Tibial nerve (tissue), 4 donors: ENCODE measurements around the gene SLC6A2. TPM values are rescaled to one million over a fixed set of nuclear protein-coding genes. Genes with fewer than 3 reads are reported as not detected.

Experiments
- DNase-seq, 2 donors: peaks; one replicate each; pipeline ENCODE4 v3.0.0-alpha.2; 2019; ENCODE audit warnings: low spot score in 2 of 2
- H3K27ac ChIP-seq, 4 donors: fragments of 200-600 bp; sonication (generic) in 3 of 4; one replicate each; pipeline ENCODE4 v1.5.1; 2017 to 2019; ENCODE audit warnings: mild to moderate bottlenecking in 1 of 4
- H3K27me3 ChIP-seq, 2 donors: fragments of 200-600 bp; sonication (generic) in 1 of 2; one replicate each; pipeline versions ENCODE4 v1.5.1 to v1.6.0; 2017 to 2019
- H3K36me3 ChIP-seq, 3 donors: fragments of 200-600 bp; sonication (generic); one replicate each; pipeline ENCODE4 v1.5.1; 2018 to 2019
- H3K4me1 ChIP-seq, 4 donors: fragments of 200-600 bp; sonication (generic) in 3 of 4; one replicate each; pipeline ENCODE4 v1.5.1; 2017 to 2019
- H3K4me3 ChIP-seq, 4 donors: fragments of 200-600 bp; sonication (generic) in 3 of 4; one replicate each; pipeline ENCODE4 v1.5.1; 2017 to 2019; ENCODE audit warnings: mild to moderate bottlenecking in 1 of 4, moderate library complexity in 1 of 4
- H3K9me3 ChIP-seq, 4 donors: fragments of 200-600 bp; sonication (generic) in 3 of 4; one replicate each; pipeline ENCODE4 v1.5.1; 2017 to 2019
- EP300 ChIP-seq, 2 donors: sonication (generic); formaldehyde crosslinking; IDR thresholded peaks; one replicate each; pipeline ENCODE4 v1.6.1; 2017; ENCODE audit warnings: antibody characterized with exemption in 2 of 2, mild to moderate bottlenecking in 1 of 2
- POLR2A ChIP-seq, 2 donors: fragments of 450-650 bp; IDR thresholded peaks; one replicate each; pipeline ENCODE4 v1.6.1; 2017; ENCODE audit warnings: antibody characterized with exemption in 2 of 2, mild to moderate bottlenecking in 2 of 2, moderate library complexity in 2 of 2
- WGBS, 2 donors: methylation state at CpG; one replicate each; pipeline ENCODE4 v1.1.5; 2018; 5-methylcytosine and 5-hydroxymethylcytosine counted together
- total RNA-seq, 4 donors: library from RNA; depleted of rRNA; stranded (reverse); fragments of >200 nt; gene quantifications; one replicate each; pipeline ENCODE4 v1.1.0, GENCODE V29; 2016
- TF ChIP-seq, protein P1 (sequence below), 5 experiments: fragments of 200-600 bp in 3 of 5; fragments of 450-650 bp in 2 of 5; sonication (generic) in 3 of 5; IDR thresholded peaks; one replicate each; pipeline ENCODE4 v1.5.1; 2016 to 2019; ENCODE audit warnings: antibody characterized with exemption in 5 of 5, mild to moderate bottlenecking in 3 of 5, moderate library complexity in 2 of 5

Gene SLC6A2
- total RNA-seq, 4 donors from 2014 or later: 0.22 to 0.59 (median 0.30) TPM; not detected in 1

DNA sequence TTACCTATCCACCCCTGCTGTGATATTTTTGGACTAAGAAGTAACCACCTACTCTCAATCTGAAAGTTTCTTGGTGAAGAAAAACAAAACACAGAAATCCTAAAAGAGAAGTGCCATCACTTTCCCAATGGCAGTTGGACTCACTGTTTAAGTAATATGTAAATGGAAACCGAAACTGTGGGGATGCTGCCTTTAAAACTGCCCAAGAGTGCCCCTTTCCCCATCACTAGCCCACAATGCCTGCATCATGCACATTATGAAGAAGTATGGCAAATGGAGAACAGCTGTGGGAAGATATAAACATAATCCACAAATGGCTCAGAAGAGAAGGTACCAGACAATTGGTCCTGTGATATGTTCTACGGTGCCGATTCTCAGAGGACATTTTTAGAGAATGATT is 33.5 kb upstream of the SLC6A2 start:
- H3K9me3 ChIP-seq: peaks cover 0 to under 1% (median 0%) of the 10 kb centered on the region in 4 donors
- no peaks in the 10 kb centered on the region for H3K27me3 ChIP-seq
- no peak for DNase-seq
- no peaks in the 10 kb centered on the region for H3K36me3 ChIP-seq
- WGBS, 2 donors: 72 to 79% methylated on average over 3 of the region's 3 CpGs
- no peak overlapping the region for H3K27ac ChIP-seq
- H3K4me3 ChIP-seq: no peak overlapping the region
- TF ChIP-seq, protein P1, sequence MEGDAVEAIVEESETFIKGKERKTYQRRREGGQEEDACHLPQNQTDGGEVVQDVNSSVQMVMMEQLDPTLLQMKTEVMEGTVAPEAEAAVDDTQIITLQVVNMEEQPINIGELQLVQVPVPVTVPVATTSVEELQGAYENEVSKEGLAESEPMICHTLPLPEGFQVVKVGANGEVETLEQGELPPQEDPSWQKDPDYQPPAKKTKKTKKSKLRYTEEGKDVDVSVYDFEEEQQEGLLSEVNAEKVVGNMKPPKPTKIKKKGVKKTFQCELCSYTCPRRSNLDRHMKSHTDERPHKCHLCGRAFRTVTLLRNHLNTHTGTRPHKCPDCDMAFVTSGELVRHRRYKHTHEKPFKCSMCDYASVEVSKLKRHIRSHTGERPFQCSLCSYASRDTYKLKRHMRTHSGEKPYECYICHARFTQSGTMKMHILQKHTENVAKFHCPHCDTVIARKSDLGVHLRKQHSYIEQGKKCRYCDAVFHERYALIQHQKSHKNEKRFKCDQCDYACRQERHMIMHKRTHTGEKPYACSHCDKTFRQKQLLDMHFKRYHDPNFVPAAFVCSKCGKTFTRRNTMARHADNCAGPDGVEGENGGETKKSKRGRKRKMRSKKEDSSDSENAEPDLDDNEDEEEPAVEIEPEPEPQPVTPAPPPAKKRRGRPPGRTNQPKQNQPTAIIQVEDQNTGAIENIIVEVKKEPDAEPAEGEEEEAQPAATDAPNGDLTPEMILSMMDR (IDR thresholded peaks at IDR 0.05): no peak
- TF ChIP-seq EP300 (IDR thresholded peaks at IDR 0.05) (no peak), POLR2A (IDR thresholded peaks at IDR 0.05) (no peak)
- H3K4me1 ChIP-seq: no peaks in the 10 kb centered on the region

DNA sequence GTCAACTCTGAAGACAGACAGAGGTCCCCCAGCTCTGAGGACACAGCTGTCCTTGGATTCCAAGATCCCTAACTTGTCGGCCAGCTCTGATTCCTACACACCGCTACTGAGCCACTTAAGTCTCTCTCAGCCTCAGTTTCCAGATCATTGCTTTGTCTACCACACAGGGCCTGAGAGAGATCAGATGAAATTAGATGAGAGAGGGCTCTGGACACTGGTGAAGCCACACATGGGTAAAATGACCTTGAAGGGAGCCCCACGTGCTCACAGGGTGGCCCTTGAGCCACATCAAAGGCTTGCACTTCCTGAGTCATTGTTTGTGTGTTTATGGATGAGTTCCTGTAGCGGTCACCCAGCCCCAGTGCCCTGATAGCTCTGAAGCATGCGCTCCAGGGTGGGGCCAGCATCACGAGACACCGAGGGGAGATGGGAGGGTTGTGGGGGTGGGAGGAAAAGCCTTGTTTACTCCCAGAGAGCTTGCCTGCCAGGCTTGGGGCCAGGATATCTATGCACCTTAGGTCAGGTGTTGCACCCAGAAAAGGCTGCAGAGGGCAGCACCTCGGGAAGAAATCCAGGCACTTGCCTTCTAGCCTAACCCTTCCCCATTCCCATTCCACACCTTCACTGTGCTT is 32.7 kb upstream of the SLC6A2 start:
- H3K27ac ChIP-seq: no peak overlapping the region
- H3K4me1 ChIP-seq: no peaks in the 10 kb centered on the region
- TF ChIP-seq POLR2A (IDR thresholded peaks at IDR 0.05) (no peak), EP300 (IDR thresholded peaks at IDR 0.05) (no peak)
- TF ChIP-seq, protein P1 (IDR thresholded peaks at IDR 0.05): no peak
- DNase-seq: no peak
- 36 to 56% methylated on average over 8 of the region's 8 CpGs for WGBS, 2 donors
- no peak overlapping the region for H3K4me3 ChIP-seq
- no peaks in the 10 kb centered on the region for H3K9me3 ChIP-seq
- H3K36me3 ChIP-seq: no peaks in the 10 kb centered on the region
- no peaks in the 10 kb centered on the region for H3K27me3 ChIP-seq

DNA sequence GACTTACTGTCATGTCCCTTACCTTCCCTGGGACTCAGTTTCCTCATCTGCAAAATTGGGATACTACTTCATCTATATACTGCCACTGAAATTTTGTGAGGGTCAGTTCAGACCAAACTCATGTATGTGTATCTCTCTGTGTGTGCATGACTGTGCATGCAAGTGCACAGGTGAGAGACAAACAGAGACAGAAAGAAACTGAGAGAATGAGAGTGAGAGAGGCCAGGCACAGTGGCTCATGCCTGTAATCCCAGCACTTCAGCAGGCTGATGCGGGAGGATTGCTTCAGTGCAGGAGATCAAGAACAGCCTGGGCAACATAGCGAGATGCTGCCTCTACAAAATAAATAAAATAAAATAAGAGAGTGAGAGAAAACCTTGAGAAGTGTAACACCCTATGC is 32.1 kb upstream of the SLC6A2 start:
- no peak for DNase-seq
- TF ChIP-seq, protein P1 (IDR thresholded peaks at IDR 0.05): no peak
- TF ChIP-seq EP300 (IDR thresholded peaks at IDR 0.05): no peak
- TF ChIP-seq POLR2A (IDR thresholded peaks at IDR 0.05): no peak
- Histone ChIP-seq H3K36me3 (no peaks in the 10 kb centered on the region), H3K27me3 (no peaks in the 10 kb centered on the region), H3K4me1 (no peaks in the 10 kb centered on the region), H3K9me3 (no peaks in the 10 kb centered on the region), H3K4me3 (no peak overlapping the region), H3K27ac (no peak overlapping the region)
- WGBS, 2 donors: 67 to 94% methylated on average over 2 of the region's 2 CpGs

DNA sequence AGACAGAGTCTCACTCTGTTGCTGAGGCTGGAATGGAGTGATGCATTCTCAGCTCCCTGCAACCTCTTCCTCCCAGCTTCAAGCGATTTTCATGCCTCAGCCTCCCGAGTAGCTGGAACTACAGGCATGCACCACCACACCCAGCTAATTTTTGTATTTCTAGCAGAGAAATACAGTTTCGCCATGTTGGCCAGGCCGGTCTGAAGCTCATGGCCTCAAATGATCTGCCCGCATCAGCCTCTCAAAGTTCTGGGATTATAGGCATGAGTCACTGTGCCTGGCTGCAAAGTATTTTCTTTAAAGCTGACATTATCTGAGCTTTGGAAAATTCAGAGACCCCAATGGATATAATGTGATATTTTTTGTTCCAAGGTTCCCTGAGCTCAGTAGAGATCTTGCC is 31.1 kb upstream of the SLC6A2 start:
- Histone ChIP-seq H3K36me3 (no peaks in the 10 kb centered on the region), H3K4me1 (no peaks in the 10 kb centered on the region), H3K27ac (no peak overlapping the region), H3K27me3 (no peaks in the 10 kb centered on the region), H3K9me3 (no peaks in the 10 kb centered on the region), H3K4me3 (no peak overlapping the region)
- 97 to 99% methylated on average over 5 of the region's 5 CpGs for WGBS, 2 donors
- no peak for DNase-seq
- TF ChIP-seq POLR2A (IDR thresholded peaks at IDR 0.05): no peak
- no peak for TF ChIP-seq EP300 (IDR thresholded peaks at IDR 0.05)
- TF ChIP-seq, protein P1 (IDR thresholded peaks at IDR 0.05): no peak

GRCh38 chr16:55625843-55626242 is 29.9 kb upstream of the SLC6A2 start:
- DNase-seq: no peak
- TF ChIP-seq EP300 (IDR thresholded peaks at IDR 0.05) (no peak), POLR2A (IDR thresholded peaks at IDR 0.05) (no peak)
- TF ChIP-seq, protein P1 (IDR thresholded peaks at IDR 0.05): no peak
- WGBS, 2 donors: 88% methylated on average over 3 of the region's 3 CpGs

More at GRCh38 chr16:55625843-55626242, 29.9 kb upstream of the SLC6A2 start:
- no peaks in the 10 kb centered on the region for H3K4me1 ChIP-seq
- H3K4me3 ChIP-seq: no peak overlapping the region
- no peaks in the 10 kb centered on the region for H3K27me3 ChIP-seq
- no peaks in the 10 kb centered on the region for H3K9me3 ChIP-seq
- H3K27ac ChIP-seq: no peak overlapping the region
- no peaks in the 10 kb centered on the region for H3K36me3 ChIP-seq
